Measurements from ENCODE around the gene PDIK1L. TPM values are rescaled to one million over a fixed set of nuclear protein-coding genes. Genes with fewer than 3 reads are reported as not detected.
A peak's percentile ranks its signal among the peaks of the same experiment; 100 is the strongest.

PDIK1L gene
- total and polyA plus RNA-seq, 2 of the 8 experiments (the other 6 are each of a cell fraction or from before 2014, with no cell fraction given) = 0.95 to 4.5 TPM

DNA sequence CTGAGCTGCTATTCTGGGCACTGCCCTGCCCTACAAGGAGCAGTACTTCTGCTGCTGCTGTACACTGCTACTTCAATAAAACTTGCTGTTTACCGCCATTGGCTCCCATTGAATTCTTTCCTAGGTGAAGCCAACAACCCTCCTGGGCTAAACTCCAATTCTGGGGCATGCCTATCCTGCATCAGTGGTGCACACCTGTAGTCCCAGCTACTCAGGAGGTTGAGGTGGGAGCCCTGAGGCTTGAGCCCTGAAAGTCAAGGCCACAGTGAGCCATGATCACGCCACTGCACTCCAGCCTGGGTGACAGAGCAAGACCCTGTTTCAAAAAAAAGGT lies 21.2 kb downstream of the PDIK1L start:
- no peak overlapping the region for H3K23ac ChIP-seq (ENCODE audit: insufficient read length)
- no peak for TF ChIP-seq TAF1 (IDR thresholded peaks at IDR 0.05; ENCODE audit: low read depth, low read length)
- no peak for TF ChIP-seq SIX5 (IDR thresholded peaks at IDR 0.05; ENCODE audit: low read depth, low read length)
- no peak for TF ChIP-seq CHD1 (IDR thresholded peaks at IDR 0.05; ENCODE audit: low read depth, low read length)
- TF ChIP-seq HDAC6 (IDR thresholded peaks at IDR 0.05; ENCODE audit: low read depth, low read length) = no peak
- TF ChIP-seq BCL11A (IDR thresholded peaks at IDR 0.05; ENCODE audit: low read depth in 2 of 2, low read length in 2 of 2) = no peak
- no peak for TF ChIP-seq FOSL1 (IDR thresholded peaks at IDR 0.05; ENCODE audit: insufficient read depth, low read depth, low read length)
- TF ChIP-seq, protein P1, sequence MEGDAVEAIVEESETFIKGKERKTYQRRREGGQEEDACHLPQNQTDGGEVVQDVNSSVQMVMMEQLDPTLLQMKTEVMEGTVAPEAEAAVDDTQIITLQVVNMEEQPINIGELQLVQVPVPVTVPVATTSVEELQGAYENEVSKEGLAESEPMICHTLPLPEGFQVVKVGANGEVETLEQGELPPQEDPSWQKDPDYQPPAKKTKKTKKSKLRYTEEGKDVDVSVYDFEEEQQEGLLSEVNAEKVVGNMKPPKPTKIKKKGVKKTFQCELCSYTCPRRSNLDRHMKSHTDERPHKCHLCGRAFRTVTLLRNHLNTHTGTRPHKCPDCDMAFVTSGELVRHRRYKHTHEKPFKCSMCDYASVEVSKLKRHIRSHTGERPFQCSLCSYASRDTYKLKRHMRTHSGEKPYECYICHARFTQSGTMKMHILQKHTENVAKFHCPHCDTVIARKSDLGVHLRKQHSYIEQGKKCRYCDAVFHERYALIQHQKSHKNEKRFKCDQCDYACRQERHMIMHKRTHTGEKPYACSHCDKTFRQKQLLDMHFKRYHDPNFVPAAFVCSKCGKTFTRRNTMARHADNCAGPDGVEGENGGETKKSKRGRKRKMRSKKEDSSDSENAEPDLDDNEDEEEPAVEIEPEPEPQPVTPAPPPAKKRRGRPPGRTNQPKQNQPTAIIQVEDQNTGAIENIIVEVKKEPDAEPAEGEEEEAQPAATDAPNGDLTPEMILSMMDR (IDR thresholded peaks at IDR 0.05; ENCODE audit: control extremely low read depth in 1 of 3, insufficient read depth in 1 of 3, low read depth in 1 of 3, low read length in 3 of 3) = no peak
- TF ChIP-seq JUN (IDR thresholded peaks at IDR 0.05; ENCODE audit: low read depth, low read length) = no peak
- no peak for TF ChIP-seq SP2 (IDR thresholded peaks at IDR 0.05; ENCODE audit: low read length)
- no peak for TF ChIP-seq PHF8 (conservative IDR thresholded peaks at IDR 0.05; ENCODE audit: low read depth, low read length)
- TF ChIP-seq SP1 (IDR thresholded peaks at IDR 0.05; ENCODE audit: low read depth, low read length) = no peak
- TF ChIP-seq SIRT6 (IDR thresholded peaks at IDR 0.05; ENCODE audit: low read length) = no peak
- TF ChIP-seq SAP30 (IDR thresholded peaks at IDR 0.05; ENCODE audit: insufficient read depth, insufficient replicate concordance, low read length) = no peak

More for the DNA sequence above, 21.2 kb downstream of the PDIK1L start:
- Histone ChIP-seq H2AK5ac (ENCODE audit: low read depth, low read length) (no peak overlapping the region), H3K4me3 (ENCODE audit: extremely low read depth in 1 of 4, insufficient read depth in 2 of 4, low read depth in 3 of 4, low read length in 4 of 4) (no peak overlapping the region), H3K36me3 (ENCODE audit: control insufficient read depth in 2 of 4, insufficient read depth in 4 of 4, low read length in 3 of 4) (no peaks in the 10 kb centered on the region), H3K27ac (ENCODE audit: low read depth, low read length) (no peak overlapping the region), H3K79me1 (ENCODE audit: low read depth, low read length) (no peaks in the 10 kb centered on the region), H3K4ac (replicated peaks; ENCODE audit: insufficient read length, low read depth, low read length) (no peak overlapping the region), H2BK15ac (ENCODE audit: low read length) (no peak overlapping the region), H4K5ac (ENCODE audit: insufficient read length, low read depth, low read length) (no peak overlapping the region), H3K14ac (ENCODE audit: insufficient read length) (no peak overlapping the region), H3K4me1 (replicated peaks in 1 of 4; ENCODE audit: control insufficient read depth in 3 of 4, insufficient read depth in 4 of 4, low read length in 3 of 4) (no peaks in the 10 kb centered on the region), H4K91ac (replicated peaks; ENCODE audit: insufficient read length, low read length) (no peak overlapping the region), H4K8ac (ENCODE audit: extremely low read depth, insufficient read depth, low read length) (no peak overlapping the region), H3K9ac (replicated peaks in 1 of 4; ENCODE audit: extremely low read depth in 1 of 4, low read depth in 3 of 4, low read length in 3 of 4) (no peak overlapping the region), H3K4me2 (ENCODE audit: insufficient read depth in 1 of 2, low read depth in 2 of 2, low read length in 2 of 2) (no peak overlapping the region), H3K9me3 (ENCODE audit: insufficient read depth in 2 of 2, low read depth in 1 of 2, low read length in 1 of 2) (no peaks in the 10 kb centered on the region), H3K56ac (replicated peaks; ENCODE audit: insufficient read length, low read depth, low read length) (no peak overlapping the region), H3K79me2 (ENCODE audit: control insufficient read depth in 1 of 2, insufficient read depth in 2 of 2, low read length in 2 of 2) (no peaks in the 10 kb centered on the region), H3K27me3 (replicated peaks in 1 of 4; ENCODE audit: control insufficient read depth in 3 of 4, extremely low read depth in 1 of 4, insufficient read depth in 3 of 4, low read length in 3 of 4) (no peaks in the 10 kb centered on the region), H3K23me2 (ENCODE audit: low read depth, low read length) (no peaks in the 10 kb centered on the region; the same call in 1 of the 2 replicates), H2BK20ac (ENCODE audit: low read length) (no peak overlapping the region), H2BK120ac (replicated peaks; ENCODE audit: low read depth, low read length) (no peak overlapping the region), H3K18ac (ENCODE audit: extremely low read depth, low read length) (no peak overlapping the region), H2BK5ac (ENCODE audit: low read depth, low read length) (no peak overlapping the region), H4K20me1 (replicated peaks in 1 of 2; ENCODE audit: control insufficient read depth in 1 of 2, insufficient read depth in 2 of 2, low read length in 2 of 2) (no peaks in the 10 kb centered on the region), H2AFZ (ENCODE audit: low read length) (no peak overlapping the region), H2BK12ac (ENCODE audit: low read depth, low read length) (no peak overlapping the region)
- ChIA-PET CTCF (ENCODE audit: partially characterized antibody) (interaction anchor here (1.2 to 2.0 kb wide), 3 partner anchors 10 to 28 kb away, joined by 3 to 7 read pairs (median 4); no protein-coding TSS in a partner anchor), POLR2A (ENCODE audit: partially characterized antibody) (interaction anchor here (0.8 to 1.4 kb wide), 3 partner anchors 10 to 21 kb away, joined by 3 to 4 read pairs (median 3); partner anchors contain the start of gene PDIK1L)
- no peak for FAIRE-seq
- peak in 1 of 2 experiments; percentile 31 for DNase-seq (ENCODE audit: low read depth in 1 of 2, low spot score in 2 of 2)
- WGBS, 2 experiments (ENCODE audit: extremely low coverage in 1 of 2, insufficient coverage in 1 of 2, insufficient read length in 1 of 2, insufficient replicate concordance in 2 of 2, low coverage in 1 of 2, low lambda C conversion rate in 2 of 2, missing lambda C conversion rate in 1 of 2) = 97% methylated on average over 2 of the region's 2 CpGs; no CpG with 5 or more reads in 1 of the 2 experiments
